Smooth muscle cell (in vitro differentiated cells): ENCODE measurements around the gene CNKSR2. TPM values are rescaled to one million over a fixed set of nuclear protein-coding genes. Genes with fewer than 3 reads are reported as not detected.

Experiments
- DNase-seq: peaks from one replicate; lab custom pipeline; 2025; ENCODE audit not compliant: unreplicated experiment; lab: John Stamatoyannopoulos, UW
- H2AFZ ChIP-seq: fragments of 200-600 bp; sonication (generic); 2 replicates; pipeline ENCODE4 v1.6.0; 2016; ENCODE audit warnings: antibody characterized with exemption, low read depth, mild to moderate bottlenecking
- H3F3A ChIP-seq: fragments of 200-600 bp; sonication (generic); 2 replicates; pipeline ENCODE4 v1.6.0; 2017; ENCODE audit warnings: antibody characterized with exemption, low read depth
- H3K27ac ChIP-seq: fragments of 200-600 bp; sonication (generic); 2 replicates; pipeline ENCODE4 v1.5.1; 2016; ENCODE audit warnings: low read depth, mild to moderate bottlenecking
- H3K27me3 ChIP-seq: fragments of 200-600 bp; sonication (generic); 2 replicates; pipeline ENCODE4 v1.6.1; 2016; ENCODE audit warnings: low read depth, mild to moderate bottlenecking
- H3K36me3 ChIP-seq: fragments of 200-600 bp; sonication (generic); 2 replicates; pipeline ENCODE4 v1.5.1; 2016; ENCODE audit warnings: low read depth
- H3K4me1 ChIP-seq: fragments of 200-600 bp; sonication (generic); 2 replicates; pipeline ENCODE4 v1.5.1; 2016; ENCODE audit warnings: low read depth
- H3K4me2 ChIP-seq: fragments of 200-600 bp; sonication (generic); 2 replicates; pipeline ENCODE4 v1.6.0; 2016; ENCODE audit warnings: mild to moderate bottlenecking
- H3K4me3 ChIP-seq: fragments of 200-600 bp; sonication (generic); 2 replicates; pipeline ENCODE4 v1.5.1; 2016; ENCODE audit warnings: mild to moderate bottlenecking
- H3K79me2 ChIP-seq: fragments of 200-600 bp; sonication (generic); 2 replicates; pipeline ENCODE4 v1.6.0; 2016; ENCODE audit warnings: low read depth, mild to moderate bottlenecking
- H3K9ac ChIP-seq: fragments of 200-600 bp; sonication (generic); 2 replicates; pipeline ENCODE4 v1.6.0; 2016; ENCODE audit warnings: low read depth
- H3K9me3 ChIP-seq: fragments of 200-600 bp; sonication (generic); replicated peaks from 2 replicates; pipeline ENCODE4 v1.5.1; 2016; ENCODE audit warnings: low read depth
- H4K20me1 ChIP-seq: fragments of 200-600 bp; sonication (generic); 2 replicates; pipeline ENCODE4 v1.6.0; 2016; ENCODE audit warnings: low read depth
- WGBS: methylation state at CpG from one replicate; pipeline ENCODE4 v1.1.7; 2016; ENCODE audit warnings: low lambda C conversion rate; 5-methylcytosine and 5-hydroxymethylcytosine counted together
- polyA plus RNA-seq: library from polyadenylated mRNA; unstranded; fragments of >200 nt; fragmentation: Nextera tagmentation; extraction: Ambion mirVana; gene quantifications from 2 replicates; pipeline ENCODE4 v1.2.1, GENCODE V29; 2016
- total RNA-seq: library from RNA; depleted of rRNA; stranded (reverse); fragments of >200 nt; gene quantifications from 2 replicates; pipeline ENCODE4 v1.2.3, GENCODE V29; 2014
- TF ChIP-seq, protein P1 (sequence below): fragments of 200-600 bp; sonication (generic); IDR thresholded peaks from 2 replicates; pipeline ENCODE4 v1.5.1; 2017; ENCODE audit warnings: borderline replicate concordance, mild to moderate bottlenecking, antibody characterized with exemption; ENCODE audit not compliant: insufficient read depth, poor library complexity, severe bottlenecking

Gene CNKSR2
- total and polyA plus RNA-seq, 2 experiments from 2014 or later, result 1.1 TPM; not detected in 1

DNA sequence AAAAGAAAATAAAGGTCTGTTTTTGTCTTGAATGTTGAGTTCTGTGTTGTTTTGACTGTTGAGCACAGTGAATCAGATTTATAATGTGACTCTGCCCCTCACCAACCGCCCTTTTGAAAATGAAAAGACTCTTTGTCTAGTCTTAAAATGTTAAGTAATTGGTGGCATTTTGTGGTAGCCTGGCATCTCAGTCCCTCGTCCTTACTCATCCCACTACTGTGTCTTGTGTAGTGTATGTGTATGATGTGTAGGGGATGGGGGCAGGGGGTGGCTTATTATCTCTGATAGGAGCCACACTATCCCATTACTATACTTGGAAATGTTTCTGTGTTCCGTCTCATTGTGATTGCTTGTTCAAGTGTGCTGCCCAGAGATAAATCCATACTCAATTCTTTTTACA is 271.7 kb downstream of the CNKSR2 start:
- H3F3A ChIP-seq, result no peaks in the 10 kb centered on the region
- no peaks in the 10 kb centered on the region for H3K27me3 ChIP-seq
- no peaks in the 10 kb centered on the region for H3K4me1 ChIP-seq
- H3K27ac ChIP-seq, result no peak overlapping the region
- H3K9ac ChIP-seq, result no peak overlapping the region
- no peaks in the 10 kb centered on the region for H3K9me3 ChIP-seq
- TF ChIP-seq, protein P1, sequence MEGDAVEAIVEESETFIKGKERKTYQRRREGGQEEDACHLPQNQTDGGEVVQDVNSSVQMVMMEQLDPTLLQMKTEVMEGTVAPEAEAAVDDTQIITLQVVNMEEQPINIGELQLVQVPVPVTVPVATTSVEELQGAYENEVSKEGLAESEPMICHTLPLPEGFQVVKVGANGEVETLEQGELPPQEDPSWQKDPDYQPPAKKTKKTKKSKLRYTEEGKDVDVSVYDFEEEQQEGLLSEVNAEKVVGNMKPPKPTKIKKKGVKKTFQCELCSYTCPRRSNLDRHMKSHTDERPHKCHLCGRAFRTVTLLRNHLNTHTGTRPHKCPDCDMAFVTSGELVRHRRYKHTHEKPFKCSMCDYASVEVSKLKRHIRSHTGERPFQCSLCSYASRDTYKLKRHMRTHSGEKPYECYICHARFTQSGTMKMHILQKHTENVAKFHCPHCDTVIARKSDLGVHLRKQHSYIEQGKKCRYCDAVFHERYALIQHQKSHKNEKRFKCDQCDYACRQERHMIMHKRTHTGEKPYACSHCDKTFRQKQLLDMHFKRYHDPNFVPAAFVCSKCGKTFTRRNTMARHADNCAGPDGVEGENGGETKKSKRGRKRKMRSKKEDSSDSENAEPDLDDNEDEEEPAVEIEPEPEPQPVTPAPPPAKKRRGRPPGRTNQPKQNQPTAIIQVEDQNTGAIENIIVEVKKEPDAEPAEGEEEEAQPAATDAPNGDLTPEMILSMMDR, result no peak
- H3K4me2 ChIP-seq, result no peak overlapping the region
- WGBS, result 51% methylated on average over 3 of the region's 3 CpGs
- no peak for DNase-seq
- no peaks in the 10 kb centered on the region for H3K36me3 ChIP-seq
- H3K79me2 ChIP-seq, result no peaks in the 10 kb centered on the region
- H3K4me3 ChIP-seq, result no peak overlapping the region
- H4K20me1 ChIP-seq, result no peaks in the 10 kb centered on the region
- no peak overlapping the region for H2AFZ ChIP-seq

DNA sequence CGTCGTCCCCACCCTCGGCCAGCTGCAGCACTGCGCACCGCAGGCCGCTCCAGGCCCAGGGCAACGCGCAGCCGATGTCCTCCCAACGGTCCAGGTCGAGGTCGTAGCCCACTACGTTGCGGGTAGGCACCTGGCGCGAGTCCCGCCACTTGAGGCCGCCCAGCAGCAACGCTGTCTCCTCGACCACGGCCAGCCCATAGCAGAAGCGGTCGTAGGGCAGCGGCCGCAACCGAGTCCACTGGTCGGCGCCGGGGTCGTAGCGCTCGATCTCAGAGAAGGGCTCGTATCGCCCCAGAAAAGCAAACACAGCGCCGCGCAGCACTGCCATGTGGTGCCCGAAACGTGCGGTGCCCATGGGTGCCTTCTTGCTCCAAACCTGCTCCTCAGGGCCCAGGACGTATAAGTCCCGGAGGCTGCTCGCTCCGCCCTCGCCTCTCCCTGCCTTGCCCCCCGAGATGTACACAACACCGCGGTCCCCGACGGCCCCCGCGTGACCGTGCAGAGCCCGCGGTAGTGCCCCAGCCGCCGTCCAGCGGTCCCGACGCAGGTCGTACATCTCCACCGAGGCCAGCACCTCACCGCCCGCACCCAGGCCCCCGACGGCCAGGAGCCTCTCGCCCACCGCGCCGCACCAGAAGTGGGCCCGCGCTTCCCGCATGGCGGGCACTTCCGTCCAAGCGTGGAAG is 281.8 kb downstream of the CNKSR2 start:
- Histone ChIP-seq H3K36me3 (no peaks in the 10 kb centered on the region), H3K9ac (no peak overlapping the region), H3K27ac (no peak overlapping the region), H3K79me2 (no peaks in the 10 kb centered on the region), H2AFZ (no peak overlapping the region), H3K27me3 (no peaks in the 10 kb centered on the region), H3K4me2 (no peak overlapping the region), H3F3A (no peaks in the 10 kb centered on the region), H3K4me3 (no peak overlapping the region), H3K4me1 (no peaks in the 10 kb centered on the region), H4K20me1 (no peaks in the 10 kb centered on the region), H3K9me3 (no peaks in the 10 kb centered on the region)
- 92% methylated on average over 63 of the region's 76 CpGs for WGBS
- TF ChIP-seq, protein P1, result no peak
- DNase-seq, result no peak

DNA sequence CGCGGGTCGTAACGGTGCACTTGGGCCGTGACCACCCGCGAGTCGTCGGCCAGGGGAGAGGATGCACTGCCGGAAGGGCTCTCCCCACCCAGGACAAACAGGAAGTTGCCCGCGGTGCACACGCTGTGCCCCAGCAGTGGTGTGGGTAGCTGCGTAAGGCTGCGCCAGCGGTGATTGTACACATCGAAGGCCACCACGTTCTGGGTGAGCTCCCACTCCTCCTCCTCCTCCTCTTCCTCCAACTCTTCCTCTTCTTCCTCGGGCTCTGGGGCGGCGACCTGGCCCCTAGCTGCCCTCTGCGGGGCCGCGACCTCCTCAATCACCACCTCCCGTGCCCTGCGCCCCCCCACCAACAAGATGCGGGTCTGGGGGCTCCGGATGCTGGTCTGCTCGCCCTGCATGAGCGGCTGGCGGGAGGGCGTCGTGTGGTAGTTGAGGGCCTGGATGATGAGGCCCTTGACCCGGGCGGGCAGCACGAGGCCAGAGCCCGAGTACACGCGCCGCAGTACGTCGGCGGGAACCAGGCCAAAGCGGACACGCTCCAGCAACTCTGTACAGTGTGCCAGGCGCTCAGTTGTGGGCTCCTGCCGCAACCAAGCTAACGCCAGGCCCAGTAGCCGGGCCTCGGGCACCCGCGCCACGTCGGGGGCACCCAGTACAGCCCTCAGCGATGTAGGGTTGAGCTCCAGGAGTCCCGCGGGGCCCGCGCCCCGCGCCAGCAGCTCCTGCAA is 282.5 kb downstream of the CNKSR2 start:
- Histone ChIP-seq H3K36me3 (no peaks in the 10 kb centered on the region), H3K4me3 (no peak overlapping the region), H3K9me3 (no peaks in the 10 kb centered on the region), H3K9ac (no peak overlapping the region), H3K27ac (no peak overlapping the region), H2AFZ (no peak overlapping the region), H3F3A (no peaks in the 10 kb centered on the region), H4K20me1 (no peaks in the 10 kb centered on the region), H3K4me2 (no peak overlapping the region), H3K4me1 (no peaks in the 10 kb centered on the region), H3K27me3 (no peaks in the 10 kb centered on the region), H3K79me2 (no peaks in the 10 kb centered on the region)
- WGBS, result 96% methylated on average over 53 of the region's 61 CpGs
- TF ChIP-seq, protein P1, result no peak
- no peak for DNase-seq
